UCSD-AML1 (cell line): ENCODE results near the gene OVCH1.

ENCODE experiments used
- DNase-seq: peaks from one replicate; lab custom pipeline; 2025; ENCODE audit not compliant: unreplicated experiment; lab: John Stamatoyannopoulos, UW

The OVCH1 gene, protein sequence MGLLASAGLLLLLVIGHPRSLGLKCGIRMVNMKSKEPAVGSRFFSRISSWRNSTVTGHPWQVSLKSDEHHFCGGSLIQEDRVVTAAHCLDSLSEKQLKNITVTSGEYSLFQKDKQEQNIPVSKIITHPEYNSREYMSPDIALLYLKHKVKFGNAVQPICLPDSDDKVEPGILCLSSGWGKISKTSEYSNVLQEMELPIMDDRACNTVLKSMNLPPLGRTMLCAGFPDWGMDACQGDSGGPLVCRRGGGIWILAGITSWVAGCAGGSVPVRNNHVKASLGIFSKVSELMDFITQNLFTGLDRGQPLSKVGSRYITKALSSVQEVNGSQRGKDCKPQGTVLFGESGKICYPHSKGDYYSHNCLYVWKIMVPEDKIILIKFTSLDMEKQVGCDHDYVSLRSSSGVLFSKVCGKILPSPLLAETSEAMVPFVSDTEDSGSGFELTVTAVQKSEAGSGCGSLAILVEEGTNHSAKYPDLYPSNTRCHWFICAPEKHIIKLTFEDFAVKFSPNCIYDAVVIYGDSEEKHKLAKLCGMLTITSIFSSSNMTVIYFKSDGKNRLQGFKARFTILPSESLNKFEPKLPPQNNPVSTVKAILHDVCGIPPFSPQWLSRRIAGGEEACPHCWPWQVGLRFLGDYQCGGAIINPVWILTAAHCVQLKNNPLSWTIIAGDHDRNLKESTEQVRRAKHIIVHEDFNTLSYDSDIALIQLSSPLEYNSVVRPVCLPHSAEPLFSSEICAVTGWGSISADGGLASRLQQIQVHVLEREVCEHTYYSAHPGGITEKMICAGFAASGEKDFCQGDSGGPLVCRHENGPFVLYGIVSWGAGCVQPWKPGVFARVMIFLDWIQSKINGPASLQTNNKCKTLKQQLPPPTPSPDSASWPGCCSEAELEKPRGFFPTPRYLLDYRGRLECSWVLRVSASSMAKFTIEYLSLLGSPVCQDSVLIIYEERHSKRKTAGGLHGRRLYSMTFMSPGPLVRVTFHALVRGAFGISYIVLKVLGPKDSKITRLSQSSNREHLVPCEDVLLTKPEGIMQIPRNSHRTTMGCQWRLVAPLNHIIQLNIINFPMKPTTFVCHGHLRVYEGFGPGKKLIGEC

GRCh38 chr12:29497588-29497987 is at the start of gene OVCH1:
OVCH1 (minus strand) TSS chr12:29497686; CDS start chr12:29497686, 0 bp downstream.
- DNase-seq, result no peak

DNA sequence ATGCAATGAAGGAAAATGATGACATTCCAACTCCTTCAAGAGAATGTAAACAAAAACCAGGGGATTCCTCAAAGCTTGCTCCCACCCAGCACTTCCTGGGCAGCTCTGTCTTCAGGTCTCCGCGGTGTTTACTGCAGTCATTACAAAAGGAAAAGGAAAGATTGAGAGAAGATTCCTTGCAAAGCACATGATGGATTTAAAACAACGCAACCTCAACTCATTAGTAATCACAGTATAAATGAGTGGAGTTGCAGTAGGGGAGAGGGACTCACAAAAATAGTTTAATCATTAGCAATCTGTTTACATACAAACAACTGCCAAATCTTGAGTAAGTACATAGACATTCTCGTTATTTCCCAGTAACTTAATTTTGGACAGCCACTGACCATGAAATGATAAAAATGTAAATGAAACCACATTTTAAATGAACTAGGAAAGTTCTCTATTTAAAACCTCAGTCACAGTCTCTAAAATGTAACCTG is 49.7 kb upstream of the OVCH1 start:
- DNase-seq, result no peak

GRCh38 chr12:29546000-29546399 is 48.5 kb upstream of the OVCH1 start:
- no peak for DNase-seq

DNA sequence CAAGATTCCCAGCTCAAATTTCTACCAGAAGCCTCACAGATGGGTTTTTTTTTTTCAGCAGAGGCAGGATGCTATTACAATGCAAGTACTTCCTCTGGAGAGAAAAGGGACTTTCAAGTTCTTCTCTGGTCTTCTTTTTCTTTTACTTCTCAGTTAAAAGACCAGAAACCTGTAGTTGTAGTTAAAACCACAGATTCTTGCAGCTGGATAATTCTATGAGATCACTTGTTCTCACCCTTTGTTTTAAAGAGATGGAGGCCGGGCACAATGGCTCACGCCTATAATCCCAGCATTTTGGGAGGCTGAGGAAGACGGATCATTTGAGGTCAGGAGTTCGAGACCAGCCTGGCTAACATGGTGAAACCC is 47.6 kb upstream of the OVCH1 start:
- no peak for DNase-seq

DNA sequence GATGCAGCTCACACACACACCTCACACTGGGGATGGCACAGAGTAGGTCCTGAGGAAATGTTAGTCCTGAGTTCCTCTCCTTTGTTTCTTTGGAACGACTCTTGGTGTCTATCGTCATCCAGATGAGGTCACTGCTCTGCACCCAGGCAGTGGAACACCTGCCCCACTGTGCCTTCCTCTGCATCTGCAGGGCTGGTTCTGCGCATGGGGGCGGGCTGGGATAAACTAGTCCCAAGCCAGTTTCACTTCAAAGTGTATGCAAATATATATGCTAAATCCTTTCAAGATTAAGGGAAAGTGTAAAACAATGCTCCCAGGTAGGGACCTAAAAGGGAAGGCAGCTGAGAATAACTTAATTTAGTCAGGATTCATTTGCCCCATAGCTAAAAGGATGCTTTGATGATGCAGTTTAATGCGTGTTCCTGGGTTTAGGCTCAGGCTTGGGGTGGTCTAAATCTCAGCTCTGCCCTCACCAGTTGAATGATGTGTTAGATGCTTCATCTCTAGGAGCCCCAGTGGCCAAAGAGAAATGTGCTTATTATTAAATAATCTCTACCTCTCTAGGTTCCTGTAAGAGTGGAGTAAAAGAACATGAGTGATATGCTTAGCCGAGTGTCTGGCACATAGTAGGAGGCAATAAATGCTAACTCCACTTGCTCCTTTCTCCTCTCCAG is 47.1 kb upstream of the OVCH1 start:
- no peak for DNase-seq

- DNase-seq, result no peak
Observed at GRCh38 chr12:29543036-29543435, 45.5 kb upstream of the OVCH1 start.

GRCh38 chr12:29537298-29537697 is 39.8 kb upstream of the OVCH1 start:
- DNase-seq, result no peak

DNA sequence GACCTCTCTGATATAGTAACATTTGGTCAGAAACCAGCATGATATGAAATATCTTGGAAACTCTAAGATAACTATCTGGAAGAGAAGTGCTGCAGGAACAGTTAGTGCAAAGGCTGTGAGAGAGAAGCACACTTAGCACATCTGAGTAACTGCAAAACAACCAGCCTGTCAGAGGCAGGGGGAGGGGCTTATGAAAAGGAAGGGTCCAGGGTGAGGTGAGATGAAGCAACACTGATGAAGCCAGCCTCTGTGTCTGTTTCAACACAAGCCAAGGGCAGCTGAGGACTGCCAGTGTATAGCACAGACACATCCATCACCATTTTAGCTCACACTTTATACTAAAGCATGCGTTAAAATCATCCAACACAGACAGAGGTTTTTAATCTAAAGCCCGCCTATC is 37.4 kb upstream of the OVCH1 start:
- no peak for DNase-seq

- DNase-seq, result no peak
Observed at GRCh38 chr12:29533815-29534489, 36.5 kb upstream of the OVCH1 start.

GRCh38 chr12:29531471-29531870 is 34.0 kb upstream of the OVCH1 start:
- DNase-seq, result no peak

GRCh38 chr12:29530436-29530835 is 33.0 kb upstream of the OVCH1 start:
- DNase-seq, result no peak

DNA sequence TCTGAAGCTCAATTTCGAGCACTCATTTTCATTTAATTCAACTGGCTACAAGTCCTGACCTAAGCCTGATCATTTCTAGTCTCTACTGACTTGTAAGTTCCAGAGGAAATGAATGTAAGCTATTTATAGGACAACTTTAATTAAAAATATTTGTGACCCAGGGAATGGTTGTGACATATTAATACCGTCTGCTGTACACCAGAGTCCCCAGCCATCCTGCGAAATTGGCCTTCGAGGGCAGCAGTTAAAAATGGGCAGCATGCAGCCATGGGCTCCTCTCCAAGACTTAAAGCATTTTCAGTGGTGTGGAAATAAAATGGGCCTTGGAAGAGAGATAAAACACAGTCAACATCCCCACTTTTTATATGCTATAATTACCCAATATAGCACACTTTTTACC is 30.7 kb upstream of the OVCH1 start:
- no peak for DNase-seq

- no peak for DNase-seq
Observed at GRCh38 chr12:29521951-29522350, 24.5 kb upstream of the OVCH1 start.

- no peak for DNase-seq
Observed at GRCh38 chr12:29519585-29520182, 22.2 kb upstream of the OVCH1 start.

DNA sequence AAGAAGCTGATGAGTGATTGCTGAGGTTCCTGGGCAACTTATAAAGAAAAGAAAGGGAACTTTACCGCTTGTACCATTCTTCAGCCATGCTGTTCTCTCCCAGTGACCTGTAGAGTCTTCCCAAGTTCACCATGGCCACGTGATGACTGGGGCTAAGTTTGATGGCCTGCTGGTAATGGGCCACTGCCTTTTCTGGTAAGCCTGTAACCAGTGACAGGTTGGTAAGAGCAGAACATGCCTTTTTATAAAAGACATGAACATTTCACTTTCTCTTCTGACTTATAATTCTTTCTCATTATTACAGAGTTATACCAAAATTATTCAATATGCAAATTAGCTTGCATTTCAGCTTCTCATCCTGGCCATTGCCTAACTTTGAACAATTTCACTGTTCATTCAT is 20.9 kb upstream of the OVCH1 start:
- DNase-seq, result no peak

- no peak for DNase-seq
Observed at GRCh38 chr12:29517264-29517663, 19.8 kb upstream of the OVCH1 start.

DNA sequence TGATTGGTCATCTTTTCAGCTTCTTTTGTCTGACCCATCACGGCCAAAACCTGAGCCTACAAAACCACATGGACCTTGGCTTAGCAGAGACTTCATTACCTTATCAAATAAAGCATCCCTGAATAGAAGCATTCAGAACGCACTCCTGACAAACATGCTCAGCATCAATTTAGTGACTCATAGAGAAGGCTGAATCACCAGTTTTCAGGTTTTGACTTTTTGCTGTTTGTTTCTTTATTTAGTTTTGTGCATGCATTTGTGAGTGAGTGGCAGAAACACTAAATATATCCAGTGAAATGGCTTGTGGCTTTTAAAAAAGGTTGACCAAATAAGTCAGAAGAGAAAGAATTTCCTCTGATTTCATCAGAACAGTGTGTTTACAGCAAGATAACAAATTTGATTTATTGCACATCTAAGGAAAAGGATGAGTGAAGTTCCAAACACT is 19.0 kb upstream of the OVCH1 start:
- no peak for DNase-seq

DNA sequence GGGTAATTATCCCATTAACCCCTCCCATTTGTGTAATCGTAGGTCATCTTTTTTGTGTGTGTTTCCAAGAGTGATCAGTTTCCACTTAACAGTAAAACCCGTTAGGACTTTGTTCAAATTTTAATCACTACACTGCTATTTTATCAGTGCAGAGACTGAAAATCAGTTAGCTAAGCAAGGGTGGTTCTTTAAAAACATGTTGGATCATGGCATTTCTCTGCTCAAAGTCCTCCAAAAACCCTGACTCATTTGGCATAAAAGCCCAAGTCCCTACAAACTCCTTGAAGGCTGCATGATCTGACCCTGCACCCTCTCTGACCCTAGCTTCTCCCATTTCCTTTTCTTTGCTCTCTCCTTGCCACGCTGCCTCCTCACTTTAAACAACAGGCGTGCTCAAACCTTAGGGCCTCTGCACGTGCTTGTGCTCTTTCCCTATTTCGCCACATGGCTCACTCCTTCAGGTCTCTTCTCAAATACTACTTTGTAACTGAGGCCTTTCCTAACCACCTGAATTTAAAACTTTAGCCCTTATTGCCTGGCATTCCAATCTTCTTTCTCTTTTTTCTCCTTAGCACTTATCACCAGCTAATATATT is 13.2 kb upstream of the OVCH1 start:
- no peak for DNase-seq

DNA sequence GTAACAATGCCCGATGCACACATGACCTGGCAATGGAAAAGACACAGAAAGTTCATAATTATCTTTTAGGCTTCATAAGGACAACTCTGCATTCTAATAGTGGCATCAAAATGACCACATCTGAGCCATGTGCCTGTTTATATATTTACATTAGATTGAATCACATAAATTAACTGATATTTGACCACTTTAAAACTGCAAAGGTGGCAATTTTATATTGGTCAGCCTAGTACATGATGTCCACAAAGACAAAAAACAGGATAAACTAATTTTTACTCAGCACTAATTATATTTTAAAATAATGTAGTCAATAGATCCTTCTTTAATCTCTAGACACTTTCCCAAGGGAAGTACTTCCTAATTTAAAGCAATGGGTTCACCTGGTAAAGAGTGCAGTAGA is 12.0 kb upstream of the OVCH1 start:
- no peak for DNase-seq

DNA sequence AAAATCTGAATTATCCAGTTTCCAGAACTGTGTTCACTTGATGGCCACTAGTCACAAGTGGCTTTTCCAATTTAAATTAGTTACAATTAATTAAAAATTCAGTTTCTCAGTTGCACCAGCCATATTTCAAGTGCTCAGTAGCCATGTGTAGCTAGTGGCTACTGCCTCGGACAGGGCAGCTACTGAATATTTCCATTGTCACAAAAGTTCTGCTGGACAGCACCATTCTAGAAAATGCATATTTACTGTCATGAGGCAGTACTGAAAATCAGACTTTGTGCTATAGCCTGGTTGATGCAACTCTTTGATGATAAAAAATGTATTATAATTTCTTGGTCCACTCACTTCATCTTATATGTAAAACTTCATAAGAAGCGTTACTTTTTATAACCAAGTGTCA is 11.5 kb upstream of the OVCH1 start:
- DNase-seq, result no peak
